ENCODE results near the gene APP.

DNA sequence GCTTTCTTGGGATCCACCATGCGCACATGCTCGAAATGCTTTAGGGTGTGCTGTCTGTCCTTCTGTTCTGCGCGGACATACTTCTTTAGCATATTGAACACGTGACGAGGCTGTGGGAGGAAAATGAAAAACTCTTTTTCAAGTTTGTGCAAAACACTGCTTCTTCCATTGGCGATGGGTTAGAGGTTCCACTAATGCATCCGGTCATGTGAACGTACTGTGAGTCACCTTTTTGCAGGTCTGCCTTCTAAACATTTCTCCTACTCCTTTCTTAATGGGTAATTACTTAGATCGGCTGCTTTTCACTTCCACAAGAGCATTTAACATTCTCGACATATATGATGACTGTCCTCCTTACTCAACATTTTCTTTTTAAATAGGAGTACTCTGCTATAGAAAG is 214.9 kb downstream of the APP start:
- TF ChIP-seq, protein P1, sequence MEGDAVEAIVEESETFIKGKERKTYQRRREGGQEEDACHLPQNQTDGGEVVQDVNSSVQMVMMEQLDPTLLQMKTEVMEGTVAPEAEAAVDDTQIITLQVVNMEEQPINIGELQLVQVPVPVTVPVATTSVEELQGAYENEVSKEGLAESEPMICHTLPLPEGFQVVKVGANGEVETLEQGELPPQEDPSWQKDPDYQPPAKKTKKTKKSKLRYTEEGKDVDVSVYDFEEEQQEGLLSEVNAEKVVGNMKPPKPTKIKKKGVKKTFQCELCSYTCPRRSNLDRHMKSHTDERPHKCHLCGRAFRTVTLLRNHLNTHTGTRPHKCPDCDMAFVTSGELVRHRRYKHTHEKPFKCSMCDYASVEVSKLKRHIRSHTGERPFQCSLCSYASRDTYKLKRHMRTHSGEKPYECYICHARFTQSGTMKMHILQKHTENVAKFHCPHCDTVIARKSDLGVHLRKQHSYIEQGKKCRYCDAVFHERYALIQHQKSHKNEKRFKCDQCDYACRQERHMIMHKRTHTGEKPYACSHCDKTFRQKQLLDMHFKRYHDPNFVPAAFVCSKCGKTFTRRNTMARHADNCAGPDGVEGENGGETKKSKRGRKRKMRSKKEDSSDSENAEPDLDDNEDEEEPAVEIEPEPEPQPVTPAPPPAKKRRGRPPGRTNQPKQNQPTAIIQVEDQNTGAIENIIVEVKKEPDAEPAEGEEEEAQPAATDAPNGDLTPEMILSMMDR (conservative IDR thresholded peaks at IDR 0.05; ENCODE audit: low read depth, low read length): no peak
- no peak for TF ChIP-seq EZH2phosphoT487 (IDR thresholded peaks at IDR 0.05; ENCODE audit: borderline replicate concordance, low read length)
- no peak for TF ChIP-seq EZH2 (IDR thresholded peaks at IDR 0.05; ENCODE audit: low read length, unreplicated experiment)

Measured in PC-3 (cell line).